GM21528 (cell line): Measurements from ENCODE around the gene BIRC5.
"Not testable (repeated sequence)": the region's sequence is repeated elsewhere in the genome, so short reads cannot be mapped to it uniquely, and the experiment has no call there.

ENCODE experiments used
- ATAC-seq: cut with Tn5 transposase; IDR thresholded peaks from one replicate; pipeline ENCODE4 v1.9.1; 2021; ENCODE audit warnings: mild to moderate bottlenecking, moderate library complexity; ENCODE audit not compliant: unreplicated experiment, low FRiP score

BIRC5 gene

DNA sequence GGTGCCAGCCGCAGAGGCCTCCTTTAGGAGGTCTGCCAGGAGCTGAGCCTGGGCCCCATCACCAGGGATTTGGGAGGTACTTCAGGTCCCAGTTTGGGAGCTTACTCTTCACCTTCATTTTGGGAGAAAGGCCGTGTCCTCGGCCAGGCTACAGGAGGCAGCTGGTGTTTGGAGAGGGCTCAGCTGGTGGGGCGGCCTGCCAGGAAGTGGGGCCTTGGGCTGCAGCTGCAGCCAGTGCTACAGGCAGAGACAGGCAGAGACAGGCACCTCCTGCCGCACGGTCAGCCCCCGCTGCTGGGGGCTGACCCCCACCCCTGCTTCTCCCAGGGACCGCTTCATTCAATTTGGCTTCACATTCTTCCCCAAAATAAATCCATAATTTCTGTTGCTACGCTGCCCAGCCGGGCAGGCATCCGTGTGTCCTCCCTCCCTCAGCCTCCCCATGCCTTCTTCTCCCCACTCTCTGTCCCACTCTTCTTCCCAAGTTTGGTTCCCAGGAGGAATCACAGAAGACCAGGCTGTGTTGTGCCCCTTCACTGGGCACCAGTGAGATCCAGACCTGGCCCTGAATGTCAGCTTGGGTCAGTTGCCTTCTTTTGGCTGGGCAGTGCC is 23.5 kb downstream of the BIRC5 start:
- no peak for ATAC-seq

DNA sequence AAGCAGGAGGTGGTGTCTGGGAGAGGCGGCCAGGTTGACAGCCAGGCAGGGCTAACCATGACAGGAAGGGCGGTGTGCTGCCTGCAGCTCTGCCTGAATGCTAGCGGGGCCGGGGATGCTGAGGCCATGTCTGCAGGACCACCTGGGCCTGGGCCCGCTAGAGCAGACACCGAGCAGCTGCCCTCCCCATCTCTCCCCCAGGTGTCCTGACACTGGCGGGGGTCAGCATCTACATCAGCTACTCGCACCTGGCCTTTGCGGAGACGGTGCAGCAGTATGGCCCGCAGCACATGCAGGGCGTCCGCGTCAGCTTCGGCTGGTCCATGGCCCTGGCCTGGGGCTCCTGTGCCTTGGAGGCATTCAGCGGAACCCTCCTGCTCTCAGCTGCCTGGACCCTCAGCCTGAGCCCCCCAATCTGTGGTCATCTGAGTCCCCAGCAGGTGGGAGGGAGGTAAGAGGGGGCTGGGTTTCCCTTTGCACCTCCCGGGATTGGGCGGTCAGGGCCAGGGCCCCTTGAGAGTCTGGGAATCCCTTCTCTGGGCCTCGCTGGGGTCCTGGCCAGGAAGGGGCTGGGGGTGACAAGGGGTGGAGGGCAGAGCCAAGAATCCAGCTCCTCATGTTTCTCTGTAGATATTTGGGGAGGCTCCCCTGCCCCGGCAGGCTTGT is 24.9 kb downstream of the BIRC5 start:
- ATAC-seq, result no peak

DNA sequence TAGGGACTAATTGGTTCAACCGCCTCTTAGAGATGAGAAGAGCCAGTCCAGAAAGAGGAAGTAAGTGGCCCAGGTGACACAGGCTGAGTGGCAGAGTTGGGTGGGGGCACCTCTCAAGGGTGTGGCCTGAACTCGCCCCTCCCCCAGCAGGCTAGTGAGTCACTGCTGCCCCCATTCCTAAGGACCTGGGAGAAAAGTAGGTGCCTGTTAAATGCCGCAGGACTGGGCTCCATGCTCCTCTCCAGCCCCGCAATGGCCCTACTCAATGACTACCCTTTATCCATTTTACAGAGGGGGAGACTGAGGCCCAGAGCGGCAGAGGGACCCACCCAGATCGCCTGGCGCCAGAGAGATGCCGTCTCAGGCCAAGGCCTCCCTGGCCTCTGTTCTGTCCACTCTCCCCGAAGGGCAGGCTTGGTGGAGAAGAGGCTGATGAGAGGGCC is 25.5 kb downstream of the BIRC5 start:
- ATAC-seq, result no peak

DNA sequence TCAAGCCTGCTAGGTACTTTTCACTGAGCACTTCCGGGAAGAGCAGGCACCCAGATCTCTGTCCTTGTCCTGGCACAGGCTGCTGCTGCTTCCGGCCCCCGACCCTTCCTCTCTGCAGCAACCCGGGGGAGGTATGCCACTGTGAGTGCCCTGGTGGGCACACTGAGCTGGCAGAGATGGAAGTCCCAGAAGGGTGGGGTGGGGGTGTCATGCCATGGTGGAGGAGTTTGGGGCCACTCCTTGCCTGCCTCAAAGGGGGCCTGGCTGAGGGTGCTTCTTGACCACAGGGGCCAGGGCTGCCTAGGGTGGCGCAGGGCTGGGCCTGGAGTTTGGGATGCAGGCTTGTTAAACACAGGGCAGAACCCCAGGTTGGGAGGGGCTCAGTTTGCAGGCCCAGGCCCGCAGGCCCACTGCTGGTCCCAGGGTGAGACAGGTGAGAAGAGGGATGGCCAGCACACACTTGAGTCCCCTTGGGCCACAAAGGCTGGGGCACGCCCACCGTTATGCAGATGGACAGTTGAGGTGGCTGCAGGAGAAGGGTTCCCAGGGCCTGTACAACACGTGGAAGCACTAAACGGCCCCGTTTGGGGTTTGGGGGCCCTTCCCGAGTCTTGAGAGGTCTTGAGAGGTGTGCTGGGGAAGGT is 26.1 kb downstream of the BIRC5 start:
- no peak for ATAC-seq

DNA sequence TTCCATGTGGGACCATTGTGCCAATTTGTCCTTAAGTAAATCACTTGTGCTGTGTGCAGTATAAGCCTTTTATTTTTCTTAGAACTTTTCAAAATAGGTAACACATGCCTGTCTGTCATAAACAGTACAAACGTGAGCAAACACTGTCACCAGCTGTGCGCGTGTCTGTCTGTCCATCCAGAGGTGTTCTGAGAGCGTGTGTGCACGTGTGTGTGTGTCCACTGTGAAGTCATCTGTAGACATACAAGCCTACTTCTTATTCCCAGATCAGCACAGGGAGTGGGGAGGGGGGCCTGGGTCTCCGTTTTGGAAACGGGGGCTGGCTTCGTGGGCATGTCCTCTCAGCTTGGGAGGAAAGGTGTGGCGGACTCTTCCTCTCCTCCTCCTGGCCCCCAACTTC is 26.8 kb downstream of the BIRC5 start:
- ATAC-seq, result no peak

DNA sequence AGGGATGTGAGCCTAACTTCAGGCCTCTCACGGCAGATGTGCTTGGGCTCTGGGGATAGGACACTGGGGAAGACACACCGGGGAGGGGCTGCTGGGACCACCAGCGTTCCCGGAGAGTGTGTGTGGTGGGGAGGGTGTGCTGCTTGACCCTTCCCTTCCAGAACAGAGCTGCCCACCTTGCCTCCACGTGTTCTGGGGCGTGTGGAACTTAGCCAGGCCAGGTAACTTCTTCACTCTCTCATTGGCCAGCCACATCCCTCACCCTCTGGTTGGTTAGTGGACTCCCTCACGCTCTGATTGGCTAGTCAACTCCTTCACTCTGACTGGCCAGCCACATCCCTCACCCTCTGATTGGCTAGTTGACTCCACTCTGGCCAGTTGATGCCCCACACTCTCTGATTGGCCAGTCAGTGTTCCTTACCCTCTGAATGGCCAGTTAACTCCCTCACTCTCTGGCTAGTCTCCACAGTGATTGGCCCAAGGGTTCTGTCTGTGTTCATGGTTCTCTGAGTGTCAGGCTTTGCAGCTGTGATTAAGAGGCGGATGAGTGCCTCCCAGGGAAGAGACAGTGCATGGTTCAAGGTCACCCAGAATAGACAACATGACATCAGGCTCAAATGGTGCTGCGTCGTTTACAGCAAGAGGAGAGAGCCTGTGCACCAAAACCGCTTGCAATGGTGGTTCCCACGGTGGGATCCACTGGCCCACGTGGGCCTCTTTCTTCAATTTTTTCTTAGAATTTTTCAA is 27.4 kb downstream of the BIRC5 start:
- no peak for ATAC-seq

DNA sequence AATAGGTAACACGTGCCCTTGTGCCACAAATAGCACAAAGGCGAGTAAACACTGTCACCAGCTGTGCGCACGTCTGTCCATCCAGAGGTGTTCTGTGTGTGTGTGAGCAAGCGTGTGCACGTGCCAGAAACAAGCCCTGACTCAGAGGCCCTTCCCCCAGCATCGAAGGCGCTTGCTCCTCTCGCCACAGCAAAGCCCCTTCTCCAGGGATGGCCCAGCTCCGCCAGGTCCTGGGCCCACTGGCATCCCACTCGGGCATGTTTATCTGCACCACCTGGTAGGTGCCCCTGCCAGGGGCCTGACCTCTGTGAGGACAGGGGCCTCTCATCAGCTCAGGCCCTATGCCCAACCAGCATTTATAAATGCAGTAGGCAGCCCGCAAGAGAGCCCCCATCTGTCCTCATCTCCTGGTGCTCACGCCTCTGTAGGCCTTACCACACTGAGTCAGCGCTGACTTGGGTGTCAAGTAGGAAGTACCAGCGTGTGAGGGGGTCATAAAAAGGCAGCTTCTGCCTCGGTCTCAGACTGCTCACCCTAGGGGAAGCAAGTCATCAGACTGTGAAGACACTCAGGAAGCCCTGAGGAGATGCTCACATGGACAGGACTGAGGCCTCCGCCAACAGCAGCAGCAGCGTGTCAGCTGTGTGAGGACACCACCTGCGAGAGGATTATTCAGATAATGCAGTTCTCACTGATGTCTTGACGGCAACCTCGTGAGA is 28.1 kb downstream of the BIRC5 start:
- ATAC-seq, result no peak

DNA sequence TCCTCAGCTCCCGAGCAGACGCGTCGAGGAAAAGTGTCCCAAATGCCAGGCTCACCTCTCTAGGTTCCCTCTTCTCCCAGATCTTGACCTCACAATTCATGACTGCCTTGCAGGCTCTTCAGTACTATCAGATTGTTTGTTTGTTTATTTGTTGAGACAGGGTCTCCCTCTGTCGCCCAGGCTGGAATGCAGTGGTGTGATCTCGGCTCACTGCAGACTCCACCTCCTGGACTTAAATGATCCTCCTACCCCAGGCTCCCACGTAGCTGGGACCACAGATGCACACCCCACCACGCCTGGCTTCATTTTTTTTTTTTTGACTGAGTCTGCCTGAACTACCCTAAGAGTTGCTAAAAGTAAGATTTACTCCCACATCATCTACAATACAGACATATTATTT is 33.3 kb downstream of the BIRC5 start:
- ATAC-seq, result no peak

DNA sequence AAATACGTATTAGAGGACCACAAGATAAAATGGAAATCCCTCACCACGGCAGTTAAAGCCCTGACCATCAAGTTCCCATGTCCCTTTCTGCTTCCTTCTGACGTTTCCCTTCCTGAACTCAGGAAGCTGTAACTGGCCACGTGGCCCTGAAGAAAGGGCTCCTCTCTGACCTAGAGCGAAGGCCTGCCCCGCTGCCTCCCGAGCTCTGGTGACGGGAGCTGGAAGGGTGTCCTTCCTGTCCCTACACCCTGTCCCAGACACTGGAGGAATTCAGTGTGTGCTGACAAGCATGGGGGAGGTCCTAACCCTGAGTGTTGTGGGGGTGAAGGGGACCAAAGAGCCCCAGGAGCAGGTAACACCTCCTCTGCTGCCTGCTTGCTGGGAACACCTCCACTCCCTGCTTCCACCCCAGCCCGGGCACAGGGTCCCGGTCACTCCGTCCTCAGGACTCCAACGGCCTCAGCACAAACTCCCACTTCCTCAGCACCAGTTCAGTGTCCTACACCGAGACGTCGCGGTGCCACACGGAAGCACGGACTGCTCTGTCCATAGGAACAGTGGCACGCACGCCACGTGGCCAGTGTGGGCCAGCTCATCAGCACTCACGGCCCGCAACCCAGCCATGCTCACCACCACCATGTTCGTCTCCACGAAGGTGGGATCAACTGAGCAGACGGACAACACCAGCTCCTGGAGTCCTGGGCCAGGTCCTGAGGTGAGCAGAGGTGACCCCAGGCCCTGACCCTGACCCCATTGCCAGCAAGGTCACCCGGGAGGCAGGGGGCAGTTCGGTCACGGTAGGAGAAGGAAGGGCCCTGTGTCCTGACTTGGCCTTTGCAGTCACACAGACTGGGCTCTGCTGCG is 34.2 kb downstream of the BIRC5 start:
- no peak for ATAC-seq

DNA sequence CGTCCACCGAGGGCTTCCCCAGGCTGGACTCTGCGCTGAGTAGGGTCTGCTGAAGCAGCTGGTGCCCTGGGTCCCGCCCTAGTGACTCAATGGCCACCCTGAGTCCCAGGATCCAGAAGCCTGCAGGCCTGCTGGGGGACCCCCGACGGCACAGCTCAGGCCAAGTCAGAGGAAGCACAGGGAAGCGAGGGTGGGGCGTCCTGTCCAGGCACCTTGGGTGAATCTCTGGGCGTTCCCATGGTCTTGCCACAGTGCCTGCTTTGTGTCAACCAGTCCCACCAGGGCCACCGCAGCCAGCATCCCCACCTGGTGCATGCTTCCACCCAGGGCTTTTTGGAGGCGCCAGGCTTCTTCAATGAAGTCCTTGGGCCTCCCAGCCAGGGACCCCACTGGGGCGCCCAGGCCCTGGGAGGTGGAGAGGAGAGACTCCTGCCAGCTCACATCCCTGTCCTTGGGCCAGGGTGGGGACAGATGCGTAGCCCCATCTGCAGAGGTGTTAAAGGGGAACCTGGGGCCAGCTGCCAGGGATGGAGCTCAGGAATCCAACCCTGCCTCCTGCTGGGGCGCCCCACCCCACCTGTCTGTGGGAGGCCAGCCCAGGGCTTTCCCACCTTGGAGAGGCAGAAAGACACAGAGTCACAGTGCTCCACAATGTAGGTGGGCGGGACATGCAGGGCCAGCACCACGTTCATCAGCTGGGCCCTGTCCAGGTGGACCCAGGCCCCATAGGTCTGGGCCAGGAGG is 35.2 kb downstream of the BIRC5 start:
- no peak for ATAC-seq

DNA sequence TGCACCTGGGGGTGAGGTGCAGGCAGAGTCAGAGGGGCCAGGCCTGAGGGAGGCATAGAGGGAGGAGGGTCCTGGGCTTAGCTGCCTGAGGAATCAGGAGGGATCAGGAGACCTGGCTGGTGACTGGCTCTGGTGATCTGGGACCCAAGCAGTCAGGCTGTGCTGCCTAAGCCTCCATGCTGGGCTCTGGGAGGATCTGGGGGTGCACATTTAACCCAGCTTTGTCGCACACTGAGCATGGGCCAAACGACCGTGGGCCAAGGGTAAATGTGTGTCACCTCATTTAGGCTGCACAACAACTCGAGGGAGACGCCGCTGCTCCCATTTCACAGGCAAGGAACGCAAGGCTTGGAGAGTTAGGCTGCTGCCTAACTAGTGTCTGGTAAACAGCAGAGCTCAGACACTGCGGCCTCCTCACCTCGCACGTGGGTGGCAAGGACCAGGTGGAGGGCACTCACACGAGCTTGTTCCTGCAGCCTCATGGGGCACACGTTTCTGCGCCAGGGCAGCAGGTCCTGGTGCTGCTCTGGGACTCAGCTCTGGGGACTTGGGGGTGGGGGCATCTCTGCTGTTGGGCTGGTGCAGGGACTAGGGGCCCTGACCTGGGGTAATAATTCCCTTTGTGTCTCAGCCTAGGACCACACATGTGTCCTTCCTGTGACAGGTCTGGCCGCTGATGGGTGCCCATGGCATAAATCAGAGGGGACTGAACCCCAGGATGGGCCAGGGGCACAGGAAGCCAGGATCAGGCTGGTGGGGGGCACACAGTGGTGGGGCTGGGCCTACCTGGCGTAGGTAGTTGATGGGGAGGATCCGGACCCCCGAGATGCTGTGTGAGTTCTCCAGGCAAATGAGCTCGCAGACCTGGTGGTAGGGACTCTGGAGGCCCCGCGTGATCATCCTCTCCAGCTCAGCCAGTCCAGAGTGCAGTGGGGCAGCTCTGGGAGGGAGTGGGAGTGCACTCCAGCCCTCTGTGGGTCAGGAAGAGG is 36.1 kb downstream of the BIRC5 start:
- no peak for ATAC-seq

DNA sequence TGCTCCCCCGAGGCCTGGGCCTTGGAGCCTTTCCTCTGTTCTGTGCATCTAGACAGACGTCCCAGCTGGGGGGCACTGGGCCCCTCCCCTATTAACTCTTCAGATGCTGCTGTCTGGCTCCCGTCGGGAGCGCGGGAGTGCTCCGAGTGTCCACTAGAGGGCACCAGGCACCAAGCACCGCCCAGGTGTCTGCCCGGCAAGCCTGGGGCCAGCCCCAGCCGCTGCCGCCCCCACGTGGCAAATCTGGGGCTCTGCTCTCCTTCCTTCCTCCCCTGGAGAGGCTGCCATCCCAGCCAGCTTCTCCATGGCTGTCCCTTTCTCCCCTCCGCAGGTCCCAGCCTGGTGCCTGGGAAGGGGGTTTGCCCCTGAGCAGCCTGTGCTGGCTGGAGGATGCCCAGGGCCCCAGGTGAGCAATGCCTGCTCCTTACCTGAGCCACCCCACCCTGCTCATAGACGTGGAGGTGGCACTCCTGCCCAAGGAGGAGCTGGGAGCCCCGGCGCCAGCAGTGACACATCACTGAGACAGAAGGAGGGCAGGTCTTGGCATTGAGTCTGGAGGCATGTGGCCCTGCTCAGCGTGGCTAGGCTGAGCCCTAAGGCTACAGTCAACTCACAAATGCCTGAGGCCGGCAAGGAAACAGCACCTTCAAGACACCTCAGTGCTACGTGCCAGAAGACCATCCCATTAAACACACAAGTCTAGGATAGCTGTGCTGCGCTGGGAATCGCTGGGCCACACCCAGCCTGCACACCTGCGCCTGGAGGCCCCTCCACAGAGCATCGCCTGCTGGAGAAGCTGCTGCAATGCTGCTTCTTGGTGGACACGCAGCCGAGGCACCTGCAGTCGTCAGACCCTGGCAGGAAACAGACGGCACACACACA is 37.1 kb downstream of the BIRC5 start:
- peak; percentile 55 for ATAC-seq

DNA sequence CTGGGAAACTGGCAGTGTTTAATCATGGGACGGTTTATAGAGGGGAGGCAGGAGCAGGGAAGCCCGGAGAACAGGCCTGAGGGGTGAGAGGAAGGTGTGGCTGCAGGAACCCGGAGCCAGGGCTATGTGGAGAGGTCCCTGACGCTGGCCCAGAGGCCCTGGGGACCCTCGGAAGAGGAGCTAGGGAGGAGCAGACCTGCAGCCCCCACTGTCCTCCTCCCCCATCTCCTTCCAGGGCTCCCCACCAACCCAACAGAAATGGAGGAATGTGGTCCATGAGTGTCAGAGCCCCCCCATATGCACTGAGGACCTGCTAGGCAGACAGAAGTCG is 37.7 kb downstream of the BIRC5 start:
- ATAC-seq, result no peak

DNA sequence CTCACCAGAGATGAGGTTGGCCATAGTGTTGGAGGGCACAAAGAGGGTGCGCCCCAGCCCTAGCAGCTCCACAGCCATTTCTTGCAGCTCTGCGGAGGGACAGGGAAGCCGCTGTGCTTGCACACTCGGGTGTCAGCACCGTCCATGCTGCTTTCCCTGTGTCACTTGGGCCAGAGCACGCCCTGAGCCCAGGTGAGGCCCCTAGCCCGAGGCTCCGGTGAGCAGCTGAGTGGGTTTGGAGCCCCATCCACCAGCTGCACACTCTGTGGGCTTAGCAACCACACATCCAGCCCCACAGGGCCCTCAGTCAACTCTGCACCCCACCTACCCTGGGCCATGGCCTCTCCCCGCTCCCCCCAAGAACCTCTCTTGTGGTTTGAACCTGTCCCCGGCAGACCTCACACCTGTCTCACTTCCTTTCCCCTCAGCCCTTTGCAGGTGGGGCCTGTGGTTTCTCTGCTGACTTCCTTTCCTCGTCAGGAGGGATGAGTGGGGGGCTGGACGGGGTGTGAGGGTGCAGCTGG is 38.1 kb downstream of the BIRC5 start:
- no peak for ATAC-seq

DNA sequence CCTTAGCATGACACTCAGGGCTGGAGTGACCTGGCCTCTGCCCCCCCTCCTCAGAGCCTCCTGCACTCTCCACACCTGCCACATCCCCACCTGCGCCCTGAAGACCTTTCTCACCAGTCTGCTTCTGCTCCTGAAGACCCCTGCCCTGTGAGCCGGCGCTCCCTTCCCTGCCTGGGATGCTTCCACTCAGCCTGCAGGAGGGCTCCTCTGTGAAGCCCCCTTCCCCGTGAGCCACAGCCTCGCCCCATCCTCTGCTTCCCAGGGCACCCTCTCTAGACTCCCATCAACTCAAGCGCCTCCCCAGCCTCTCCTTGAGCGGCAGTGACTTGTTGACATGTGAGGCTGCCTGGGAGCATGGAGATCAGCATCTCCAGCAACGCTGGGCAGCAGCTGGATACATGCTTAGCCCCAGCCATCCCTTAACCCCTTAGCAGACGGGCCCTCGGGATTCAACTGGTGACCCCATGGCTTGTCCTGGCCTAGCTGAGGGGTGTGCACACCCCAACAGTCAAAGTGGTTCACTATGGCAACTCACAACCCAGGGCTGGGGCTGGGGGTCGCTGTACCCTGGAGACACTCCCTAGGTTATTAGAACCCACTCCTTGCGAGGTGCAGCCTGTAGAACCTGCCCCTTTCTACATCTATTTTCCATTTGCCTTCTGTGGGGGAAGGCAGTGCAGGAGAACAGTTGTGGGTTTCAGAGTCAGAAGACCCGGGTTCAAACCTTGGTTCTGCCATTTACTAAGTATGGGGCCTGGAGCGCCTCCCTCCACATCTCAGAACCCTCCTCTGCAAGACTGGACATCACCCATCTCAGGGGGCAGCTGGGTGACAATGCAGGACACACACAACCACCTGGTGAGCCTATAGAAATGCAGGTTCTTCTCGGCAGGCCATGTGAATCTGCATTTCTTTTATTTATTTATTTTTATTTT is 38.9 kb downstream of the BIRC5 start:
- no peak for ATAC-seq

DNA sequence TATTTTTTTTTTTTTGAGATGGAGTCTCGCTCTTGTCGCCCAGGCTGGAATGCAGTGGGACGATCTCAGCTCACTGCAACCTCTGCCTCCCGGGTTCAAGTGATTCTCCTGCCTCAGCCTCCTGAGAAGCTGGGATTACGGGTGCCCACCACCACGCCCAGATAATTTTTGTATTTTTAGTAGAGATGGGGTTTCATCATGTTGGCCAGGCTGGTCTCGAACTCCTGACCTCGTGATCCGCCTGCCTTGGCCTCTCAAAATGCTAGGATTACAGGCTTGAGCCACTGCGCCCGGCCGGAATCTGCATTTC is 39.5 kb downstream of the BIRC5 start:
- not testable (repeated sequence) for ATAC-seq
